C1 segment of cervical spinal cord (tissue), 14 donors: ENCODE results near the gene ZNF335.
"Not testable (repeated sequence)": the region's sequence is repeated elsewhere in the genome, so short reads cannot be mapped to it uniquely, and the experiment has no call there.

Source experiments
- DNase-seq, 14 donors: peaks; one replicate each; lab custom pipeline; 2025; lab: John Stamatoyannopoulos, UW

The ZNF335 gene

DNA sequence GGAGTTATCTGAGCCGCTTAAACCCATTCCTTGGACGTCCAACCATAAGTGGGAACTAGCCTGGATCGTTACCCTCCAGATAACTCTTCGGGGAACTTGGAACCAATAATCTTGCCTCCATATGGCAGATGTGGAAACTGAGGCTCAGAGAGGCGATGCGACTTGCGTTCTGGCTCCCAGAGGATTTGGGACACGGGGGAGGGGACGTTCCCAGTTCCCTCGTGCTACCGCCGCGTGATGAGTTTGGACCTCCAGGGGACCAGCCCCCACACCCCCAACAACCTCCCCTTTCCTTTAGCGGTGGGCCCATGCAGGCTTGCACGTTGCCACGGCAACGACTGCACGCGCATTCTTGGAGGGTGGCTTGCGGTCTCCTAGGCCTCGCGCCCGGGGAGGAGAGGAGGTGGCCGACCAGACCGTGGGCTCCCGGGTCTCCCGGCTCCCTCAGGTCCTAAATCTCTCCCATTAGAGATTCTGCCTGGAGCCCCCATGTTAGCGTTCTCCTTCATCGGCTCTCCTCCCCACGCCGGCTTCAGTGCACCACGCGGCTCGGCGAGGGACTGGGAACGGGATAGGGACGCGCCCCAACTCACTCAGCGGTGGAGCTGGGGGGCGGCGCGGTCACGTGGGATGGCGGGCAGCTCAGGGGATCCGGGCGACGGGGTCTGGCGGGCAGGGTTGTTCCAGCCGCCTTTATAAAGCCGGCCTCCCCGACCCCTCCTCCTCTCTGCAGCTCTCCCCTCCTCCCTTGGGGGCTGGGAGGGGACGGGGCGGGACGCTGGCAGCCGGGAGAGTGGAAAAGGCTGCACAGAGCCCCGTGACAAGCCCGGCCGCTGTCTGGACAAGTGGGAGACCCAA lies 60.3 kb downstream of the ZNF335 start, which contains the start of gene PLTP:
Gene PLTP (minus strand): TSS at position 670 of the 858 bp plus-strand sequence. CDS start 703 bp downstream, outside the sequence.
- peak in 12 of 14 donors; percentile 23 to 83 (median 58) for DNase-seq

DNA sequence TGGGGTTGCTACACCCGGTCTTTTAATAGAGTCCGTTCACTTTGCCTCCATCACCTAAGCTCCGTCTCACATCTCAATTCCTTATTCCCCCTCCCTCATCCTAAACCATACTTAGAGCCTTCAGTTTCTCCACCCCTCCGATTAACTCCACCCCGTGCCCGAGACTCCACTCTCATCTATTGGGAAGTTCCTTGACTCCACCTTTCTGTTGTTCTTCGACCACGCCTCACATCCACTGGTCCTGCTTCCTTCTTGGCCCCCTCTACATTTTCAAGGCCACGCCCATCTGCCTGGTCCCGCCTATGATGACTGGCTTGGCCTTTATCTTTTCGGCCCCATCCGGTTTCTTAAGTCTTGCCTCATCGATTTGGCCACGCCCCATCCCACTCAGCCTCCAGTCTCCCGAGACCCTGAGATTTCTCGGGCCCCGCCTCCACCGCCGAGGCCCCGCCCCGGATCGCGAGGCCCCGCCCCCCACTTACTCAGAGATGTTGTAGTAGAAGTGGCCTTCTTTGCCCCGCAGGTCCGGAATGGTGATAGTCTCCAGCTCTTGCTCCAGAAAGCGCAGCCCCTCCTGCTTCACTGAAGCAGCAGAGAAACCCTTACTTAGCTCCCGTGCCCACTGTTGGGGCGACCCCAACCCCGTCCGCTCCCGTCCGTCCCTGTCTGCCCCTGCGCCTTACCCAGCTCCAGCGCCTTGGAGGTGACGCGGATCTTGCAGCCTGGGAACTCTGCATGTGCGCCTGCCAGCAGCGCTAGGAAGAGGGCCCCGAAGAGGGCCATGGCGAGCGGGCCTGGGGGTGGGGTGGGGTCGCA lies 61.1 kb downstream of the ZNF335 start:
- peak; percentile 14 to 91 (median 72) for DNase-seq

DNA sequence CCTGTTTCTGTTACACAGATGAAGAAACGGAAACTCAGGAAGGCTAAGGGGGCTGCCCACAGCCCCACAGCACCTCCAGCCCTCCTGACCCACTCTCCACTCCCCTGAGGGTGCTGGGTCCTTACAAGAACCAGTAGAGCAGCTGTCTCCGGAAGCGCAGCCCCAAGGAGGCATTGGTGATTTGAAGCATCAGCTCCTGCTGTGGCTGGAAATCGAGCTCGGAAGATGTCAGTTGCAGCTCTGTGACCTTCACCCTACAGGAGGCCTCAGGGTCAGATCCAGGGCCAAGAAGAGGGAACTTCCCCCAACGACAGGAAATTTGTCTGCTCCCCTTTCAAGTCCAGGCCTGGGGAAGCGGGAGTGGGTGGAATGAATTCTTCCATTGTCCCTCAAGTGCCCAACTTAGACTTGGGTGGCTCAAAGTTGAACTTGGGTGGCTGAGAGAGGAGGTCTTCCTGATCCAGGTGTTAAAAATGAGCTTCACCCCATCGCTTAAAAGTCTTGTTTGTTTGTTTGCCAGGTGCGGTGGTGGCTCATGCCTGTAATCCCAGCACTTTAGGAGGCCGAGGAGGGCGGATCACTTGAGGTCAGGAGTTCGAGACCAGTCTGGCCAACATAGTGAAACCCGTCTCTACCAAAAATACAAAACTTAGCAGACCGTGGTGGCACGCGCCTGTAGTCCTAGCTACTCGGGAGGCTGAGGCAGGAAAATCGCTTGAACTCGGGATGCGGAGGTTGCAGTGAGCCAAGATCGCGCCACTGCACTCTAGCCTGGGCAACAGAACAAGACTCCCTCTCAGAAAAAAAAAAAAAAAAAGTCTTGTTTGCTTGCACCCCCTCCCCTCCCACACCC lies 62.0 kb downstream of the ZNF335 start:
- DNase-seq, result no peak

DNA sequence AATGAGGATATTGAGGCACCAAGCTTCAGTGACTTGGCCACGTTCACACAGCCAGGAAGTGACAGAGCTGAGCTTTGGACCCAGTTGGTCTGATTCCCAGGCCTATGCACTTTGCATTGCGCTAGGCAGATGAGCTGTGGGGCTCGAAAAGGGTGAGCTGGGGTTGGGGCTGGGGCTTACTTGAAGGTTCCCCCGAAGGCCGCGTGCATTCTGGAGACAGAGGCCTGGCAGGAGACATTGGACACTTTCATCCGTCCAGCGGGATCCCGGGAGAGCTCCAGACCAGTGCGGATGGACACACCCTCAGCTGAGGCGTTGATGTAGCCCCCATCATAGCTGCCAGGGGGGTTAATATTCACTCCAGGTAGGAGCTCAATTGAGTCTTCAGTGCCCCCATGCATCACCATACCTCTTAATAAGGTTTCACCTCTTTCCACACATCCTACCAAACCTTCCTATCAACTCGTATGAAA lies 62.6 kb downstream of the ZNF335 start:
- DNase-seq, result no peak

DNA sequence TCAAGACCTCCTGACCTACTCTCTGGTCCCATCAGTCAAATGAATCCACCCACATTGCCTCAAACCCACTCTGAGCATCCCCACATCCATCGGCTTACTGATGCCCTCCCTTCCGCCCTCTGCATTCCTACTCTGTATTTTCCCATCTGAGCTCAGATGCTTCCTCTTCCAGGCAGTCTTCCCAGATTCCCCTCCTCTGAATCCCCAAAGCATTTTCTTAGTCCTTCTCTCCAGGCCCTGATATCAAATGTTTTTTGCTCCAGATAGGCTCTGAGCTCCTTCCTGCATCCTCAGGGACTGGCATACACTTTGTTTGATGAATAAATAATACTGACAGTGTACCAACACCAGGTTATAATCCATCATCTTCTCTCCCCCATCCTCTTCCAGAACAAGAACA lies 63.9 kb downstream of the ZNF335 start:
- DNase-seq, result no peak

DNA sequence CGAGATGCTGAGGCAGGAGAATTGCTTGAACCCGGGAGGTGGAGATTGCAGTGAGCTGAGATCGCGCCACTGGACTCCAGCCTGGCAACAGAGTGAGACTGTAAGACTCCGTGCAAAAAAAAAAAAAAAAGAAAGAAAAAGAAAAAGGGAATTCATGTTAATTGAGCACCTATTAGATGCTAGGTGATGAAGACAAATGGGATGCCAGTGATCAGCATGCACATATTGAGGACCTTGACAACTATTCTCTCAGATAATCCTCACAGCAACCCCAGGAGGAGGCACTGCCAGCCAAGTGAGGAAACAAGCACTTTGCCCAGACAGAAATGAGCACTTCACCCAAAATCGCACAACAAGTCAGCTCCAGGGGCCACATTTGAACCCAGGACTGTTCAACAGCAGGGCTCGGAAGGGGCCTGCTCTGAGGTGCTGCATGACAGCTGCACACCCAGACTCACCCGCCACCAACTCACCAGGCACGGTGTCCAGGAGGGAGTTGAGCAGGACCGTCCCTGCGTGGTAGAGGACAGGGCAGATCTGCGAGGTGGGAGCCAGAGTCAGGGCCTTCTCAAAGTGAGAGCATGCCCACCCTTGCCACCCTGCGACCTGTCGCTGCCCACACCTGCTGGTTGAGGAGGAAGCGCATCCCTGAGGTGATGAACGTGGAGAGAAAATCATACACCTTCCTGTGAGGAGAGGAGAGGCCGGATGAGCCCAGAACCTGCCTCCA lies 64.6 kb downstream of the ZNF335 start:
- DNase-seq, result no peak

DNA sequence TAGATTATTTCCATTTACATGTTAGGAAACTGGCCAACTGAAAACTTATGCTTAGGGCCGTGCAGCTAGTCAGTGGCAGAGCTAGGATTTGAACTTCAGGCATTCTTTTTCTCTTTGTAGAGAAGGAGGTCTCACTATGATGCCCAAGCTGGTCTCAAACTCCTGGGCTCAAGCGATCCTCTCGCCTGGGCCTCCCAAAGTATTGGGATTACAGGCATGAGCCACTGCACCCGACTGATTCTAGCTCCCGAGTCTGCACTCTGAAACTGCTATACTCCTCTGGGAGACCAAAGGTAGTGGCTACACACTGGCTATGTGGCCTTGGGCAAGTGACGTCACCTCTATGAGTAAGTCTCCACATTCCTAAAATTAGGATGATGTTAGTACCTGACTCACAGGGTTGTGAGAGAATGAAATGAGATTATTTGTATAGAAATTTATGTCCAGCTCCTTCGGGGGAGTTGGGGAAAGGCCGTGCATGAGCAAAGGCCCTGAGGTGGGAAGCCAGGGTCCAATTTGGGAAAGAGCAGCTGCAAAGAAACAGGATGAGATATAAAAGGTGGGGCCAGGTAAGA lies 66.4 kb downstream of the ZNF335 start:
- no peak for DNase-seq

DNA sequence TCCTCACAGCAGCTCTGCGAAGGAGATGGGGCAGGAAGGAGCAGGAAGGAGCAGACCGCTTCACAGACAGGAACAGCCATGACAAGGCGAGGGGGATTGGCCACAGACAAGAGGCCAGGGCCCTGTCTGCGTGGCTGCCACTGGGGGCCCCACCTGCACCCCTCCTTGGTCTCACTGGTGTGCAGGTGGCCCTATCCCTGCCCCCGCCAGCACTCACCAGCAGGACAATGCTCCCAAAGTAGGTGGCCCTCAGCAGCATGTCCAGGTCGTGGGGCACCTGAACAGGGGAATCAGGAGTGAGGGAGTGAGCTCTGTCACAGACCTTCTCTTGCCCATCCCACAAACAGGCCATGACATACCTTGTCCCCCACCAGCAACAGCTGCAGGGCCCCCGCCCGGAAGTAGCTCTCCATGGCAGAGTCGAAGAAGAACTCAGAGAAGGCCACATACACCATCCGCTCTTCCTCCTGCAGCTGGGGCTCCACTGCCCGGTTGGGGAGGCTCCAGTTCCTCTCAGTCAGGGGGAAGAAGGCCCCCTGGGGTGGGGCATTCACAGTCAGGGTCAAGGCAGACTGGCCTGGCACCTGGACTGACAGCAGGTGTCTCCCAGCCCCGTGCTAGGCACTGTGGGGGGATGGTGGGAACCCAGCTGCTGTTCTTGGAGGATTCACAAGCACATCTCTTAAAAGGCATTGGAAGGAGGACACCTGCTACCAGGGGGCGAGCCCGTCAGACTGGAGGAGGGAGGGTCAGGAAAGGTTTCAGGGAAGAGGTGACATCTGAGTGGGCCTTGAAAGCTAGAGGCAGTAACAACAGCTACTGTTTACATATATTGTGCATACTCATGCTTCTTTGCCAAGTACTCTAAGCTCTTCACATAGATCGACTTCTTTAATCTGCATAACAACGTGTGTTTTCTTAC lies 67.2 kb downstream of the ZNF335 start:
- no peak for DNase-seq

DNA sequence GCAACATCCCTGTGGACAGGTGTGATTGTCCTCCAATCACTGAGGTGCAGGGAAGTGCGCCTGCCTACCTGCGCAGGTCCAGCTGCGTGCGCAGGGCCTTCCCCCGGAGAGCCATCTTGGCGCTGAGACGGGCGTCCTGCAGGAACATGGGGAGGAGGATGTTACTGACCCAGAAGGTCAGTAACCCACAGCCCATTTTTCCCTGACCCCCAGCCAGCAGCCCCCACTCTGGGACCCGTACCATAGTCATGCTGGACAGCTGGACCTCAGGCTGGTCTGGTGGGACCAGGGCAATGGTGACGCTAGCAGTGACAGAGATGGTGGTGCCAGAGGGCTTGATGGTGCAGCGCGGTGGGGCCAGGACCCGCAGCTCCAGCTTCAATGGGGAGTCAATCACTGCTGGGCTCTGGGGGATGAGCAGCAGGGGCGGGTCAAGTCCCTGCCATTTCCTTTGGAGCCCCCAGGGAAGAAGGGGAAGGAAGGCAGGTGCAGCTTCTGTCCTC lies 69.8 kb downstream of the ZNF335 start:
- DNase-seq, result no peak

DNA sequence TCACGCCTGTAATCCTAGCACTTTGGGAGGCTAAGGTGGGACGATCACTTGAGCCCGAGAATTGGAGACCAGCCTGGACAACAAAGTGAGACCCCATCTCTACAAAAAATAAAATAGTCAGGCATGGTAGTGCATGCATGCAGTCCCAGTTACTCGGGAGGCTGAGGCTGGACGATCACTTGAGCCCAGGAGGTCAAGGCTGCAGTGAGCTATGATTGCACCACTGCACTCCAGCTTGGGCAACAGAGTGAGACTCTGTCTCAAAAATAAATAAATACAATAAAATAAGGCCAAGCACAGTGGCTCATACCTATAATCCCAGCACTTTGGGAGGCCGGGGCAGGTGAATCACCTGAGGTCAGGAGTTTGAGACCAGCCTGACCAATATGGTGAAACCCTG lies 70.7 kb downstream of the ZNF335 start:
- not testable (repeated sequence) for DNase-seq

DNA sequence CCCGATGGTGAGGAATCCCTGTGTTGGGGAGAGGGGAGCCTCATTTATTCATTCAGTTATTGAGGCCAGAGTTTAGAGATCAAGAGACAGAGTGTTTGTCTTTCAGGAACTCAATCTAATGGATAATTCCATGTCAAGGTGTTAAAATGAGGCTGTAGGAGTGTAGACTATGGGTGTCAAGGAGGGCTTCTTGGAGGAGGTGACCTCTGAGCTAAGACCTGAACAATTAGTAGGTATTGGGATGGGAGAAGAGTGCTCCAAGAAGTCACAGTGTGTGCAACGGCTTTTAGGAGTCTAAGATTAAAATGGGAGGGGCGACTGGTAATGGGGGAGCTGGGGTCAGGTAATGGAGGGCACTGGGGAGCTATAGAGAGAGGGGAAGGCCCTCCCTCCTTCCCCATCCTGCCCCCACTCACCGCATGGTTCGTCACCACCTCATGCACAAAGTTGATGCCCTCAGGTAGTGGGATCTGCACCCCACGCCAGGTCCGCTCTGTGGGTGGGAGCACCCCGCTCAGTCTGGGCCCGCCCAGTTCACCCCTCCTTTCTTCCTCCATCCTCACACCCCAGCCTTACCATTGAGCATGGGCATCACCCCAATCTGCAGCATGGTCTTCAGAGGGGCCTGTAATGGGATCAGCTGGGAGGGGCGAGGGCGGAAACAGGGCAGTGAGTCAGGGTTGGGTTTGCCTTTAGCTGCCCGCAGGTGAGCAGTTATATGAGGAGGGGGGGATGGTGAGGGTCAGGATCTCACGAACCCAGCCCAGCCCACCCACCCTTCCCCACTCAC lies 72.8 kb downstream of the ZNF335 start:
- DNase-seq, result no peak
